ENCODE results near the gene EHD3.

EHD3 gene

DNA sequence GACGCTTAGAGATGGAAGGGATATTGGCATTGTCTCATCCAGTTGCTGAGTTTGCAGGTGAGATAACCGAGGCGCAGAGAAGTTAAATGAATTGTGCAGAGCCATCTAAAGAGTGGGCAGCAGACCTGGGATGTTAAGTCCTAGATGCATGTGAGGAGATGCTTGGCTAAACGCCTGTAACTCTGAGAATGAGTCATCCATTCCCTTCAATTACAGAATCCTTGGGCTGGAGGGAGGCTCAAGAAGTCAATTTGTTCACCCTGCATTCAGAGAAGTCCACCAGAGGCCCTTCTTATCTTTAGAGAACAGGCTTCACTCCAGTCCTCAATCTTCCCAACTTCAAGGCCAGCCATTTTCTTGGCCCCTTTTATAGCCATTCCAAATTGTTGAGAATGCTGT is 1.6 kb downstream of the EHD3 start:
- DNase-seq (ENCODE audit: low read depth in 1 of 2, low spot score in 1 of 2), result no peak

DNA sequence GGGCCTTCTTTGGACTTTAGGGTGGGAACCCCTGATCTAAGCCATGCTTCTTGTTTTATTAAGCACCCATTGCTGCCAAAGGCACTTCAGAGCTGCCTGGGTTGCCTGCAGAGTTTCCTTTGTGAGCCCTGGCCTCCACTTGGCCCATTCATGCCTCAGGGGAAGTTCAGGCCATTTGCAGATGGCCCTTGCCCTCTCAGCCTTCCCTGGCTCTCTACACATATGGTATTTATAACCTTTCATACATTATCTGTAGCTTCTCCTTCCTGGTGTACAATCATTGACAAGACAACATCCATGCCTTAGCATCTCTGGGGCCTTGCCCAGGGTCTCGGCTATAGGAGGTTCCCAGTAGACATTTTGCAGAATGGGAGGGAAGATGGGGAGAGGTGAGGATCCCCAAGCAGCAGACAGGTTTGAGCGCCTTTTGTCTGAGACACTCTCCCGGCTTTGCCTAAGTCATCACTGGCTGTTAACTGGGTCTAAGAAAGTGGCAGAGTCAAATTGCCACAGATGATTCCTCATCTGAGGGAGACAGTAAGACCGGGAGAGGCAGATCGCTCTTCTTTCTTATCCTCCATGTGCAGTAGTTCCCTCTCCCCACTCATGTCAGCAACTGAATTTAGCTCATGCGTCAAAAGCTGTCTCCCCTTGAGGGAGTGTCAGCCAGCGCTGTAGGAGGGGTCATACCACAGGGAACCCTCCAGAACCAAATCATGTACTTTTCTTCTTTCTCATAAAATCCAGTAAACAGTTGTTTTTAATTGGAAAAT is 2.7 kb downstream of the EHD3 start:
- DNase-seq (ENCODE audit: low read depth in 1 of 2, low spot score in 1 of 2), result no peak

DNA sequence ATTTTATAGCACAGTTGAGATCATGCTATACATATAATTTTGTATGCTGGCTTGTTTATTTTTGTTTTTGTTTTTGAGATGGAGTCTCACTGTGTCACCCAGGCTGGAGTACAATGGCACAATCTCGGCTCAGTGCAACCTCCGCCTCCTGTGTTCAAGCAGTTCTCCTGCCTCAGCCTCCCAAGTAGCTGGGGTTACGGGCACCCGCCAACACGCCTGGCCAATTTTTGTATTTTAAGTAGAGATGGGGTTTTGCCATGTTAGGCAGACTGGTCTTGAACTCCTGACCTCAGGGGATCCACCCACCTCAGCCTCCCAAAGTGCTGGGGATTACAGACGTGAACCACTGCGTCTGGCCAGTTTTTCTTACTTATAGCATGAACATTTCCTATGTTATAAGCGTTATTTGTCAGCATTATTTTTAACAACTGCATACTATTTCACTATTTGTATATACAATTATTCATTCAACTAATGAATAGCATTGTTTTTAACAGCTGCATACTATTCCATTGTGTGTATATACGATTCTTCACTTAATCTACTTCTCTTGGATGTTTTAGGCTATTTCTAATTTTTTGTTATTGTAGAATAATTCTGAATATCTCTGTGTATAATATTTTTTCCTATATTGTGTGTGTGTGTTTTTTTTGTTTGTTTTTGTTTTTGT is 3.5 kb downstream of the EHD3 start:
- no peak for DNase-seq (ENCODE audit: low read depth in 1 of 2, low spot score in 1 of 2)

DNA sequence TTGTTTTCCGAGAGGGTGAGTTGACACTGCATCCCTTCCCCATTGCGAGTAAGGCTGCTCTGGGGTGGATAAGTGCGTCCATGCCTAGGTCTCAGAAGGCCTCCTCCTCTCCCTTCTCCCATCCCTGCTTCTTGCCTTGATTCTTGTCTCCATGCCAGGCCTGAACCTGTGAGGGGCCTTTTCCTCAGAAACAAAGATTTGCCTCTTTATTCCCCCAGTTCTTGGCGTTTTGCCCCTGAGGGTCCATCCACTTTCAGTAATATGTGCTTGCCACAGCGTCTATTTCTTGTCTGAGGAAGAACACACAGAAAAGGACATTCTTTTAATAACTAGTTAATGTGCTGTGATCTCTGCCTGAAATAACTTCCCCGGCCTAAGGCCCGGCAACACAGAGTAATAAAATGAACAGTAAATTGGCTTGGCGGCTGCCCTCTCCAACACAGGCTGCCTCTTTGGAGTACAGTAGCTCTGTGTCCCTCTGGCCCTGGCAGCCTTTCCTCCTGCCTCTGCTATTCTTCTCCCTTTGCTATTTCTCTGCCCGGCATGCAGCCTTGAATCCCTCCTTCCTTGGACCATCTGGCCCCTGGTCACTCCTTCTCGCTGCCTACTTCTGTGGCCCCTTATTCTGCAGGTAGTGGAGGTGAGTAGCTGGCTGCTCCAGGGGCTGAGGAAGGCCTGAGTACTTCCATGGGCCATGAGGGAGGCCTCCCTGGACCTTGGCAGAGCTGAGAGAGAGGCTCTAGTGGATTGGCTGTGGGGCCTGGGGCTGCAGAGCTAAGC is 4.4 kb downstream of the EHD3 start:
- DNase-seq (ENCODE audit: low read depth in 1 of 2, low spot score in 1 of 2), result no peak

DNA sequence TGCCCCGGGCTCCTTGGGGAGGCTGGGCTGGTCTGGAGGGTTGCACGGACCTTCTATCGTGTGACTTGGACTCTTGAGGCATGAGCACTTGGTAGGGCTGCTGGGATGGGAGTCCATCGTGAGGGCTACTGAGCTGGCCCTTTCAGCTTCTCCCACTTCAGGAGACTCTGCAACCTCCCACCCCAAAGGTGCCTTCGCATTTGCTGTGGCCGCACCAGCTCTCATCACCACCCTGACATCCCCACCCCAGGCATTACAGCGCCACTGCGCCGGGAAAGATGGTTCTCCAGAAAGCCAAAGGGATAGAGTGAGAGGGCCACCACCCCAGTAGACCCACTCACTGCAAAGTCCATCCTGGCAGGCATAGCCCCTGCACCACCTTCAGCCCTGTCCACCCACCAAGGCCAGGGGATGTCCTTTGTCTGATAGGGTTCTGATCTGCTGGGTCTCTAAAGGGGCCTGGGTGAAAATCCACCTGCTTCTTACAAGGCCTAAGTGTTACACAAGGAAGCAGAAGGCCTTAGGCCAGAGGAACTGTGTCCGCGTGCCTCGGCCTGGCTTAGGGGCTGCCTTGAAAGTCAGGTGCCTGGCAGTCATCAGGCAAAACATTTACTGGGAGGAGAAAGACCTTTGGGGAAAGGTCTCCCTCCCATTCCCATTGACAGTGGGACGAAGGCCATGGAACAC is 5.1 kb downstream of the EHD3 start:
- DNase-seq (ENCODE audit: low read depth in 1 of 2, low spot score in 1 of 2), result no peak

DNA sequence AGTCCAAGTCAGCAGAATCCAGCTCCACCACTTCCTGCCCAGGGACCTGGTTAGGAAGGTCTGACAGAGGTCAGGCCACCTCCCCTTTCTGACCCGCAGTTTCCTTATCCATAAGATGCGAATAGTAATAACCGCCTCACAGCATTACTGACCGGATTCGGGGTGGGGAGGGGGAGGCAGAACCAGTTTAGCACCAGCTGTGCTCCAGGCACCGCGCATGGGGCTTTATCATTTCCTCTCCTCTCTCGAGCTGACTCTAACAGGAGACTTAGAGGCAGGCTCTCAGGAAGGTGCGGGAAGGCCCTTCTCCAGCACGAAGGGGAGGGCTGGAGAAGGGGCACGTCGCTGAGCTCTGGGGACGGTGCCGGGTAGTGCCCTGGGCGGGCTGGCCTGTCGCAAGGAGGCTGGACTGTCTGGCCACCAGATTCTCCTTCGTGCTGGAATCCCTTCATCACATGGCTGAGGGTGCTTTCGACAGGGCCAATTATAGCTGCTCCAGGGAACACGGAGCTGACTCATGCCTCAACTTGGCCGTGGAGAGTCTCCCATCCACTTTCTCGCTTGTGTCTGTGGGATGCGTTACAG is 5.7 kb downstream of the EHD3 start:
- no peak for DNase-seq (ENCODE audit: low read depth in 1 of 2, low spot score in 1 of 2)

DNA sequence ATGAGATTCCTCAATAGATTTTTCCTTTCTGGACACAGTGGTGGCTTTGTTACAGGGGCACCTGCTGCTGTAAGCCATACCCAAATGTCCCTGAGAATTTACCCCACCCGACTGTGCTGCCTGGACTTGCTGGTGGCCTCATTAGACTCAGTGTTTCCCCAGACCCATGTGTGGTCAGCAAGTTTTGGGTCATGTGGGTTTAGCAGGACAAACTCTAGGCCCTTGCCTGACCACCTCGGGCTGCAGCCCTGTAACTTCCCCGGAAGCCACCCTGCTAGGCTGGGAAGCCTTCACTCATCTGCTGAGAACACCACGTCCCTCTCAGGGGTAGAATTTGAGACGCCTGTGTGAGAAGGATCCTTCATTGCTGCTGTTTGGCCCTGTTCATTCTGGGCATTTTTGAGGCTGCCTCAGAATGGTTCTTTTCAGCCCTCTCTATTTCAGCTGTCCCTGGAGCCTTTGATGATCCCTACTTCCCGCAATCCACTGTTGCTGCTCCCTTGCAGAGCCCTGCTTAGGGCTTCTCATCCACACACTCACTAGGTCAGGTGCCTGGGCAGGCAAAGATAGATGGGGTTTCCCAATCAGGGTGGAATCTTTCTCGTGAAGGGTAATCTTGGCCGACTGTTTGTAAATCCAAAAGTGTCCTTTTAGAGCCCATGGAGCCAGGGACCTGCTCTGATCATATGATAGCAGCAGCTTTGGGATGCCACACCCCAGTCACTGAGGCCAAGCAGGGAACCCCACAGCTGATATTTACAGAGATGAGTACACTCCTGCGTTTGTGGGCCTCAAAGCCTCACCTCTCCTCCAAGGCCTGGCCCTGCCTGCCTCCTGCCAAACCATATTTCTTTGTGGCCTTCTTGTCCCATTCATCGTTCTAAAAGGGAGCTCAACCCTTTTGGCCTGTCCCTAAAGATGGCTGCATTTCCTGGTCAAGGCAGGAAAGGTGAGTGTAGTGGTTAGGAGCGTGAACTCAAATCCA is 6.7 kb downstream of the EHD3 start:
- no peak for DNase-seq (ENCODE audit: low read depth in 1 of 2, low spot score in 1 of 2)

DNA sequence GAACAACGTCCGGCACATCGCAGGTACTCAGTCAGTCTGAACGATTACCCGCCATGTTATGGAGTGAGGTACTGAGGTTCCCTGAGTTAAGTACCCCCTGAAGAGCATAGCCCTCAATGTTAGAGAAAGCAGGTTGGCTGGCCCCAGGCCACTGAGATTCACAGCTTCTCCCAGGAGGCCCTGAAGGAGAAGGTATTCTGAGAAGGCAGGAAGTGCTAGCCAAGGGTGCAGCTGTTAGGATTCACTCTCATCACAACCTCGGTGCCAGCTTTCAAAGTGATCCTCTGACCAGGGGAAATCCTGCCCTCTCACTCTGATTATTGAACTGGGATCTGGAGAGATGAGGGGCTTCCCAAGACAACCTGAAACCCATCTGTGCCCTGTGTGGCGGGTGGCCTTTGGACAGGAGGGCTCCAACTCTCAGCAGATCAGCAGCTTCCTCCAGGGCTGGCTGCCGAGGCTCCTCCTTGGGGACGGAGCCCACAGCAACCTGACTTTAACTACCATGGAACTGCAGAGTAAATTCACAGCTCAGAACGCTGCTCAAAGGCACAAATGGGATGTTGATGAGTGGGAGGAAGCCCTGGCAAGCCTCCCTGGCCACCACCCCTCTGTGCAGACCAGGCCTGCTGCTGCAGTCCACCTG is 7.8 kb downstream of the EHD3 start:
- no peak for DNase-seq (ENCODE audit: low read depth in 1 of 2, low spot score in 1 of 2)

DNA sequence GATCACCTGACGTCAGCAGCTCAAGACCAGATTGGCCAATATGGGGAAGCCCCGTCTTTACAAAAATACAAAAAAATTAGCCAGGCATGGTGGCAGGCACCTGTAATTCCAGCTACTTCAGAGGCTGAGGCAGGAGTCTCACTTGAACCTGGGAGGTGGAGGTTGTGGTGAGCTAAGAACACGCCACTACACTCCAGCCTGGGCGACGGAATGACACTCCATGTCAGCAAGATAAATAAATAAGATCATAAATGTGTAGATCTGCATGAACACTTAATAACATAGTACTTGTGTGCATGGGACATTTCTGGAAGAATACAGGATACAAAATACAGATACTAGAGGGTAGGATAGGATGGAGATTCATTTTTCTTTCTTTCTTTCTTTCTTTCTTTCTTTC is 9.1 kb downstream of the EHD3 start:
- no peak for DNase-seq (ENCODE audit: low read depth in 1 of 2, low spot score in 1 of 2)

DNA sequence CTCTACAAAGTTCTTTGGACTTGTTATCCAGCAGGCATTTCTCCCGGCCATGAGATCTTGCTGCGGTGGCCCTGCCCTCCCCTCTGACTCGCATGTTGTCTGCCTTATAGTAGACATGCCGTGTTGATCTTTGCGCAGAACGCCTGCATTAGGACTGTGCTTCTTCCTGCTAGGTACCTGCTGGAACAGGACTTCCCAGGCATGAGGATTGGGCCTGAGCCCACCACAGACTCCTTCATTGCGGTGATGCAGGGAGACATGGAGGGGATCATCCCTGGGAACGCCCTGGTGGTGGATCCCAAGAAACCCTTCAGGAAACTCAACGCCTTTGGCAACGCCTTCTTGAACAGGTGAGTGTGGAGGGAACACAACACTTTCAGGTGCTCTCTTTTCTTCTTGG is 10.1 kb downstream of the EHD3 start:
- DNase-seq (ENCODE audit: low read depth in 1 of 2, low spot score in 1 of 2), result no peak

DNA sequence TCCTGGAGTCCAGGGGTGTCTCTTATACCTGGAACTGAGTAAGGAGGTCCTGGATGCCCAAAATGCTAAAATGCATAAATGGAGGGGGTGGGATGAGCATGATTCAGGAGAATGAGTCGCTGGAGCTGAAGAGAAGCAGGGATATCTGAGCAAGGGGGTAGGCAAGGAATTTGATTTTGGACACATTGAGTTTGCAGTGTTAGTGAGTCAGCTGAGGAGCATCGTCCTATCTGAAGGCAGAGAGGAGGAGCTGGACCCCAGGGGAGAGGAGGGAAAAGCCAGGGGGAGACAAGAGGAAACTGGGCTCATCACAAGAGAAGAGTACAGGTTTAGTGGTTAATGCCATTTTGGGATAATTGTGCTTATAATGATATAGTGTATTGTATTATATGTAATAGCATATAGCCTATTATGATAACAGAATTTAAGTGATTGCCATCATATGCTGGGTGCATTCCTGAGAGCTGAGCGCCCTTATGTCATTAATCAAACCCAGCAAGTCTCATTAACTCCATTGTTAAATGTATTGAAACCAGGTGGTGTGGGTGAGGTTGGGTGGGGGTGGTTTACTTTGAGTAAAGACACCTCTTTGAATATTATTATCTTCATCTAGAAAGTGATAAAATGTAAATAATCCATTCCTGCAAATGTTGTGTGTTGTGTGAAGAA is 12.4 kb downstream of the EHD3 start:
- DNase-seq (ENCODE audit: low read depth in 1 of 2, low spot score in 1 of 2), result no peak

DNA sequence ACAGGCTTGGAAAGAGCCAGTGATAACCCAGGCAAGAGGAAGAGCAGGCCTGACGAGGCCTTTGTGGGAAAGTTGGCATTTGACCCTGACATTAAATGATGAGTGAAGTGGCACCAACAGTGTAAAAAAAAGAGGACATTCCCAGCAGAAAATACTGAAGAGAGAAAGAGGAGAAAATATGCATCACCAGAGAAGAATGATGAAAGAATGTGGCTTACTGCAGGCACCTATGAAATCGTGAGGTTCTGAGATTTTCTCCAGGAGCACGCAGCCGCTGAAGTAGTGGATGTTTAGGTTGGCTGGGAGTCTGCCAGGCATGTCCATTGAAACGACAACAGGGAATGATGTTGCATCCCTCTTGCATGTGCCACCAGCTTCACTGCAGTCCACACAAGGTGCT is 13.8 kb downstream of the EHD3 start:
- DNase-seq (ENCODE audit: low read depth in 1 of 2, low spot score in 1 of 2), result no peak

DNA sequence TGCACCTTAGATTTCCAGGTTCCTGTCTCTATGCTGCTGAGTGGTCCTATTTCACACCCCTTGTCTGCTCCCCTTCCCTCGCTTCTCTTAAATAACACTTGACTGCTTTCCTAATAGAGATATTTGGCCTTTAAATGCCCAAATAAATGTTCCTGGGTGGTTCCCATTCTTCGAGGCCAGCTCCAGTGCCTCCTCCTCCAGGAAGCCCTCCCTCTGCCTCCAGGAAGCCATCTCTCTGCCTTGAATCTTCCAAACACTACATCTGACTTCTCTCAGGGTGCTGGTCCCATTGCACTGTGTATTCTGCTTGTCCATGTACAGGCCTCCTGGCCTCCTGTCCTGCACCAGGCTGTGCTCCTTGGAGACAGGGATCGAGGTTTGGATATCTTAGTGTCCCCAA is 14.2 kb downstream of the EHD3 start:
- no peak for DNase-seq (ENCODE audit: low read depth in 1 of 2, low spot score in 1 of 2)

DNA sequence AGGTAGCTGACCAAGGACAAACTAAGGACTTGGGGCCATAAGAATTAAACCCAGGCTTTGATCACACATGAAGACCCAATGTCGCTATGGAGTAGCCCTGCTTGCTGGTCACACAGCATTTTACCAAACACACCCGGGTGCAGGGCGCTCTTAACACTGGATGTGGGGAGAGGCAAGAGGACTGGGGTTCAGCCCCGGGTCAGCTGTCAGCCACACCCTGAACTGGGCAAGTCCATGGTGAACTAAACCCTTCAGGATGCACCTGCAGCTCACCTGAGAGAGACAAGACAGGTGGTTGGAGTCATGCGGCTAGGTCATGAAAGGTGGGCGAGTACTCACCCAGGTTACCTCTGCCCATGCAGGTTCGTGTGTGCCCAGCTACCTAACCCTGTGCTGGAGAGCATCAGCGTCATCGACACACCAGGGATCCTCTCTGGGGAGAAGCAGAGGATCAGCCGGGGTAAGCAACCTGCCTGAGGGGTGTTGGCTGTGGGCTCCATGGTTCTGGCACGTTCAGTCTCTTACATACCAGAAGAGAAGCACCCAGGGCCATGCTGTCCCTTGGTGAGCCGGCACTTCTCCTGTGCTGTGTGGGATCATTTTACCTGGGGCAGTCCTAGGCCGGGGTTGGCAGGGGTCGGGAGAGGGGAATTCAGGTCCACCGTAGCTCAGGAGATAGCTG is 15.2 kb downstream of the EHD3 start:
- DNase-seq (ENCODE audit: low read depth in 1 of 2, low spot score in 1 of 2), result no peak

DNA sequence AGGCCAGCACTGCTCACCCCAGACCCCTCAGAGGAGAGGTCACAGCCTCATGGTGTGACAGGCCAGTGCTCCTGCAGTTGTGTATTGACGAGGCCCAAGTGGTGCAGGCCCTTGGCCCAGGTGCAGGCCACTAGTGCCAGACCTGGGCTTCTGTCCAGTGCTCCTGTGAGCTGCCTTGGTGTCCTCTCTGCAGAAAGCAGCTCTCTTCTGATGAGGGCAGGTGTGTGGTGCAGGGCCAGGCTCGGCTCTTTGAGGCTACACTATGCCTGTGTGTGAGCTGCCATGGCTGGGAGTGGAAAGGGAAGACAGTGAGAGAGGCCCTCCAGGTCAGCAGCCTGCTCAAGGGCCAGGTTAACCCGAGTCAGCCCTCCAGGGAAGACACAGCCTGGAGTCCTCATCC is 17.1 kb downstream of the EHD3 start:
- DNase-seq (ENCODE audit: low read depth in 1 of 2, low spot score in 1 of 2), result no peak

DNA sequence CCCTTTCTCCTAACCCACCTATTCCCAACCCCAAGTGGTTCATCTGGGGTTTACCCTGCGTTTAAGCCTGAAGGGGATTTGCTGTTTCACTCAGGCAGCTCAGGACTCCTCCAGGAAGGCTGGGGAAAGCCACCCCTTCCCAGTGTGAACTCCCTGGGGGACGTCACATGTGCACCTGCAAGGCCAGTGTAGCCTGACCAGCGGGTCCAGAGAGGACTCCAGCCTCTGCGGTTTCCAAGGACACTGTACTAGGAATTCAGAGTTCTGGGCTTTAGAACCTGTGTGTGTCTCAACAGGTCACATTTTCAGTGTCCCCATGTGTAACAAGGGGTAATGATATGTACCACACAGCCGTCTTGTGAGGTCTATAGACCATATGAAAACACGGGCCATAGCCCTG is 17.9 kb downstream of the EHD3 start:
- DNase-seq (ENCODE audit: low read depth in 1 of 2, low spot score in 1 of 2), result no peak

DNA sequence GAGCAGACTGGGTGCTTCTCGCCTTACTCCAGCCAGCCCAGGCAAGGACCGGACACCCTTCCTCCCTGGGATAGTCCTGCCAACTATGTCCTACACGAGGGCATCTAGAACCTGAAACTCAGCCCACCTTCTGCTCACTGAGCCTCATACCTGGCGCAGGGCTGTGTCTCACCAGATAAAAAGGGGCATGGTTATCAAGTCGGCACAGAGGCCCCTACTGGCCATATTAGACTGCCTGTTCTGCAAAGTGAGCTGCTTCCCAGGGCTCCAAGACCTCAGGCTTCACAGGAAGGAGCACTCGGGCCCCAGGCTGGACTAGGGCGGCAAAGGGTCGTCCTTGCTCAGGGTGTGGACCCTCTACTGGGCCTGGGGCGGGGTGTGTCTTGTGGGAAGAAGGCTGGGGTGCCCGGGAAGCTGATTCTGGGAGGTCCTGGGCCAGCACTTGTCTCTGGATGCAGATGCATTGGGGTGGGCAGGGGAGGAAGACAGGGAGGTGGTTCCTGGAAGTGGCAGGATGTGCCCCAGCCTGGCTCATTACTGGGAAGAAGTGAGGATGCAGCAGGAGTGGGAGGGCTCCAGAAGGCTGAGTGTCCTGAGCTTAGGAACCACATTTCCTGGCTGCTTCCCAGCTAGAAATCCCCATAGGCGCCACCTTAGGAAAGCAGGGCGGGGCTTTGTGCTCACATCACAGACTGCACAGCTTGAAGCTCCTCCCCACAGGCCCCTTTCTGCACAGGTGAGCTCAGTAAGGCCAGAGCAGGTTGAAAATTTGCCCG is 19.6 kb downstream of the EHD3 start:
- no peak for DNase-seq (ENCODE audit: low read depth in 1 of 2, low spot score in 1 of 2)
